ENCODE results near the gene DNAJC22.
"Not testable (repeated sequence)": the region's sequence is repeated elsewhere in the genome, so short reads cannot be mapped to it uniquely, and the experiment has no call there.

The DNAJC22 gene

DNA sequence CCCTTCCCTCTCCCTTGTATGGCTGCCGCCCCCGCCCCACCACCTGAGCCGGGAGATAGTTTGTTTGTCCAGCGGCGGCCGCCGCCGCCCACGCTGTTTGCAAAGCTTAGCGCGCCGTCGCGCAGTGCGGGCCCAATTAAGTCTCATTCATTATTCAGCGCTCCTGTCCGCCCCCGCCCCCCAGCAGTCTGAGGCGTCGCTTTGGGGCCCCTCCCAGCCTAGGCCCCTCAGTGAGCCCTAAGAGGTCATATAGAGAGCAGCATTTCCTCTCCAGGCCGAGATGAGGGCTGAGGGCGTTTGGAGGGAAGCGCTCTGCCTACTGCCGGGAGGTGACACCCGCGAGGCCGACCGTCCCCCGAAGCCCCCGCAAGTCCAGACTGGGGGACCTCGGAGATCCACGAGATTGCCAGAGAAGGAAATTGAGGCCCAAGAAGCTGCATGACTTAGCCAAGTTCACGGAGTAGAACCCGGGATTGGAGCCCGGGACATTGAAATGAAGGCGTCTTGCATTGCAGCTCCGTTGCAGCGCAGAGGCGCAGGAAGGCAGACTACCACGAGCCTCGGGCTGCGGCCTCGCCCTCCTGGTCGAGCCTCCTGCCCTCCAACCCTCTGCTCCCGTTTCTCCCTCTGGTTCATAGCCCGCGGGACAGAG lies at the start of gene DNAJC22:
Gene DNAJC22, plus strand, starts transcription at position 230 of the 652 bp plus-strand sequence. CDS start 1,985 bp downstream, outside the sequence.
- Mint-ChIP-seq H3K4me3 (peak within 1 kb of the TSS; percentile 56), H3K9me3 (no peaks in the 10 kb centered on the region), H3K27me3 (peaks cover 61% of the 10 kb centered on the region), H3K4me1 (peaks cover 41% of the 10 kb centered on the region), H3K27ac (no peak within 1 kb of the TSS), H3K36me3 (ENCODE audit: low read depth) (no peaks in the 10 kb centered on the region)
- ATAC-seq (peak; percentile 27), DNase-seq (no peak)

DNA sequence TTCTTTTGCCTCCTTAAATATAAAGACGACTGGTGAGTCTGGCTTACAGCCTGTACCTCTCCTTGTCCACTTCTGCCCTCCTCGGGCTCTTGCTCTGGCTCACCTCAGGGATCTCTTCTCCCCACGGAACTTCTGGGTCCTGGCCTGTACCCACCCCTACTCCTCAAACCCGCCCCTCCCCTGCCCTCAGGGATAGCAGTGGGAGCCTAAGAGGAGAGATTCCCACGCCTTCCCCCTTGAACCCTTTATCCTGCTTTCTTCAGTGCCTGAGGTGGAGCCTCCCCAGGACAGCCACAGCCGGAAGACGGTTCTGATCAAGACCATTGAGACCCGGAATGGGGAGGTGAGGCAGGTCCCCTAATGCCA lies 49.0 kb upstream of the DNAJC22 start:
- Mint-ChIP-seq H3K27me3 (peaks cover 58% of the 10 kb centered on the region), H3K36me3 (ENCODE audit: low read depth) (no peaks in the 10 kb centered on the region), H3K4me3 (no peak overlapping the region), H3K9me3 (no peaks in the 10 kb centered on the region), H3K27ac (no peak overlapping the region), H3K4me1 (peaks cover 19% of the 10 kb centered on the region)
- ATAC-seq (no peak), DNase-seq (no peak)

DNA sequence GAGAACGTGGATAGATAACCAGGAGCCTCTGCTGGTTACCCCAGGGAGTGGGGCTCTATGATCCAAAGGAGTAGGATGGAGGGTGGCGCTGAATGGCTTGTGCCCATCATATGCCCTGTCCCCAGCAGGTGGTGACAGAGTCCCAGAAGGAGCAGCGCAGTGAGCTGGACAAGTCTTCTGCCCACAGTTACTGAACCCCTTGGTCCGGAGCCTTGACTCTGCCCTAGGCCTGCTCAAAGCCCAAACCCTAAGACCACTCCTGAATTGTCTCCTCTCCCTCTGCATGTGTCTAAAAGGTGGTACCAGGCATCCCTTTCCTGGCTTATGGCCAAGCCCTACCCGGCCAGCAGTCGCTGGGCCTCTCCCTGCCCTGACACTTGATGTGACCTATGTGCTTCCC lies 48.5 kb upstream of the DNAJC22 start:
- Mint-ChIP-seq H3K4me3 (no peak overlapping the region), H3K27ac (no peak overlapping the region), H3K9me3 (no peaks in the 10 kb centered on the region), H3K36me3 (ENCODE audit: low read depth) (no peaks in the 10 kb centered on the region), H3K4me1 (peaks cover 19% of the 10 kb centered on the region), H3K27me3 (peaks cover 63% of the 10 kb centered on the region)
- DNase-seq (no peak), ATAC-seq (peak; percentile 40)

DNA sequence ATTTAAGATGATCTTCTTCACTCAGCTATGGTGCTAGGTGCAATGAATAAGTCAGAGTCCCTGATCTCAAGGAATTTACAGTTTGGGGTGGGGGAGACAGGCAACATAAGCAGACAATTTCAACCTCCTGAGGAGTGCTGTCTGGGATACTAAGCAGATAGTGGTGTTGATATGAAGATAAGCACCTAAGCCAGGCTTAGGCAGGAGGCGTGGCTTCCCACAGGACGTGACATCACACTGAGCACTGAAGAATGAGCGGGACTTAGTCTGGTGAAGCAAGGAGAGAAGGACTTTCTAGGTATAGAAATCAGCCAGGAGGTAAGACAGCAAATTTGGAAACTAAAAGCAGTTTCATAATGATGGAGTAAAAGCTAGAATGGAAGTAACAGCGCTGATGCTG lies 44.9 kb upstream of the DNAJC22 start:
- peaks cover 46% of the 10 kb centered on the region for H3K27me3 Mint-ChIP-seq
- H3K9me3 Mint-ChIP-seq, result no peaks in the 10 kb centered on the region
- ATAC-seq, result peak; percentile 50
- no peak overlapping the region for H3K27ac Mint-ChIP-seq
- no peaks in the 10 kb centered on the region for H3K36me3 Mint-ChIP-seq (ENCODE audit: low read depth)
- H3K4me1 Mint-ChIP-seq, result peaks cover 14% of the 10 kb centered on the region
- no peak for DNase-seq
- H3K4me3 Mint-ChIP-seq, result no peak overlapping the region

DNA sequence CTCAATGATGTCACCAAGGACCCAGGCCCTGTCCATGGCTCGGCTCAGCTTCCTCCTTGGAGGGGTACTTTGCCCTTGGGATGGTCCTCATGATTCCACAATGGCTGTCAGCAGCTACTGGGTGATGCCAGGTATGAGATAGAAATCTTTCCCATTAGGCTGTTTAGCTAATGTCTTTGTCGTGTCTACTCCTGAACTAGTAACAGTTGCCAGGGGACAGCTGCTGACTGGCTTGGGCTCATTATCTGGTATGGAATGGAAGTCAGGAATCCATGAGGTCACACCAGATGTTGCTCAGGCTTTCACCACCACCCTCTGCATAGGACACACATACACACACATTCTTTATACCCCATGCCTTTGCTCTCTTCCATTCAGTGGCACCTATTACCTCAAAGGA lies 42.5 kb upstream of the DNAJC22 start:
- ATAC-seq (no peak), DNase-seq (no peak)
- Mint-ChIP-seq H3K4me1 (peaks cover 3% of the 10 kb centered on the region), H3K4me3 (no peak overlapping the region), H3K36me3 (ENCODE audit: low read depth) (no peaks in the 10 kb centered on the region), H3K9me3 (no peaks in the 10 kb centered on the region), H3K27ac (no peak overlapping the region), H3K27me3 (peaks cover 41% of the 10 kb centered on the region)

DNA sequence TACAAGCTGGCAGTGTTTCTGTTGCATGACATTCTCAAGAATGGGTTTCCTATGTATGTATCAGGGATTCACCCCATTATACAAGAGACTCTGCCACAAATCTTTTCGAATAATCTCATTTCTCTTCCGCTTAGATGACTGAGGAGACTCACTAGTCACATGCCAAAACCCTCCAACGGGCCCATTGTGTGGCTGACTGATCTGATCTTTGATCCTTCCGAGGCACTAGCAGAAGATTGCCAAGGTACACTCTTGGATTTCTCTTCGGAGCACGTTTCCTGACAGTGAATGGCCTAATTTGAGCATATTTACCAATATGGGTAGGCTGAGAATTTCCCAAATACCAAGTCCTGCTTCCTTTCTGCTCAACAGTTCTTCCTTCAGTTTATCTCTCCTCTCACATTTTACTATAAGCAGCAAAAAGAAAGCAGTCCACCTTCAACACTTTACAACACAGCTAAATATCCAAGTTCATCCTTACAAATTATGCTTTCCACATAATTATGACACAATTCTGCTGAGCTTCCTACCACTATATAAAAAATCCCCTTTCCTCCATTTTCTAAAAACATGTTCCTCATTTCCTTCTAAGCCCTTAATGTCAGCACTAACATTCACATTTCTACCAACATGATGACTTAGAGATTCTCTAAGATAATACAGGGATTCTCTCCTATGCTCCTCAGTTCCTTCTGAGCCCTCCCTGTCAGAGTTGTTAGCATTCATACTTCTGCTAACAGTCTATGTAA lies 40.8 kb upstream of the DNAJC22 start:
- H3K9me3 Mint-ChIP-seq, result no peaks in the 10 kb centered on the region
- ATAC-seq (no peak), DNase-seq (no peak)
- no peak overlapping the region for H3K4me3 Mint-ChIP-seq
- H3K27ac Mint-ChIP-seq, result no peak overlapping the region
- H3K4me1 Mint-ChIP-seq, result peaks cover 3% of the 10 kb centered on the region
- no peaks in the 10 kb centered on the region for H3K36me3 Mint-ChIP-seq (ENCODE audit: low read depth)
- peaks cover 46% of the 10 kb centered on the region for H3K27me3 Mint-ChIP-seq

DNA sequence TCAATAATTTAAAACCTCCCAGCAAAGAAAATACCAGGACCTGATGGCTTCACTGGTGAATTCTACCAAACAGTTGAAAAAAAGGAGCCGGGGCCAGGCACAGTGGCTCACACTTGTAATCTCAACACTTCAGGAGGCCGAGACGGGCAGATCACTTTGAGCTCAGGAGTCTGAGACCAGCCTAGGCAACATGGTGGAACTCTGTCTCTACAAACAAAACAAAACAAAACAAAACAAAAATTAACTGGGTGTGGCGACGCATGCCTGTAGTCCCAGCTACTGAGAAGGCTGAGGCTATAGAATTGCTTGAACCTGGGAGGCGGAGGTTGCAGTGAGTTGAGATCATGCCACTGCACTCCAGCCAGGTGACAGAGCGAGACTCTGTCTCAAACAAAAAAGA lies 37.3 kb upstream of the DNAJC22 start:
- no peaks in the 10 kb centered on the region for H3K4me1 Mint-ChIP-seq
- H3K27me3 Mint-ChIP-seq, result peaks cover 36% of the 10 kb centered on the region
- no peak overlapping the region for H3K4me3 Mint-ChIP-seq
- ATAC-seq (no peak), DNase-seq (no peak)
- no peaks in the 10 kb centered on the region for H3K9me3 Mint-ChIP-seq
- H3K36me3 Mint-ChIP-seq (ENCODE audit: low read depth), result no peaks in the 10 kb centered on the region
- no peak overlapping the region for H3K27ac Mint-ChIP-seq

DNA sequence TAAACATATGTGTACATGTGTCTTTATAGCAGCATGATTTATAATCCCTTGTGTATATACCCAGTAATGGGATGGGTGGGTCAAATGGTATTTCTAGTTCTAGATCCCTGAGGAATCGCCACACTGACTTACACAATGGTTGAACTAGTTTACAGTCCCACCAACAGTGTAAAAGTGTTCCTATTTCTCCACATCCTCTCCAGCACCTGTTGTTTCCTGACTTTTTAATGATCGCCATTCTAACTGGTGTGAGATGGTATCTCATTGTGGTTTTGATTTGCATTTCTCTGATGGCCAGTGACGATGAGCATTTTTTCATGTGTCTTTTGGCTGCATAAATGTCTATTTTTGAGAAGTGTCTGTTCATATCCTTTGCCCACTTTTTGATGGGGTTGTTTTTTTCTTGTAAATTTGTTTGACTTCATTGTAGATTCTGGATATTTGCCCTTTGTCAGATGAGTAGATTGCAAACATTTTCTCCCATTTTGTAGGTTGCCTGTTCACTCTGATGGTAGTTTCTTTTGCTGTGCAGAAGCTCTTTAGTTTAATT lies 36.2 kb upstream of the DNAJC22 start:
- H3K27me3 Mint-ChIP-seq, result peaks cover 34% of the 10 kb centered on the region
- not testable (repeated sequence) for H3K9me3 Mint-ChIP-seq; H3K27ac Mint-ChIP-seq; H3K36me3 Mint-ChIP-seq (ENCODE audit: low read depth); ATAC-seq; DNase-seq; H3K4me3 Mint-ChIP-seq; H3K4me1 Mint-ChIP-seq

DNA sequence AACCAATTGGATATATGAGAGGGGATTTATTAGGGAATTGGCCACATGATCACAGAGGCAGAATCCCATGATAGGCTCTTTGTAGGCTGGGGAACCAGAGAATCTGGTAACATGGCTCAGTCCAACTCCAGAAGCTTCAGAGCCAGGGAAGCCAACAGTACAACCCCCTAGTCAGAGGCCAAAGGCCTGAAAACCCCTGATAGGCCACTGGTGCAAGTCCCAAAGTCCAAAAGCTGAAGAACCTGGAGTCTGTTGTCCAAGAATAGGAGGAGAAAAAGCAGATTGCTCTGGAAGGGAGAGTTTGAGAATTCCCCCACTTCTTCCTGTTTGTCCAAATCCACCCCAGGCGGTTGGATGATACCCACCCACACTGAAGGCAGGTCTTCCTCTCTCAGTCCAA lies 31.9 kb upstream of the DNAJC22 start:
- Mint-ChIP-seq H3K9me3 (no peaks in the 10 kb centered on the region), H3K4me3 (no peak overlapping the region)

DNA sequence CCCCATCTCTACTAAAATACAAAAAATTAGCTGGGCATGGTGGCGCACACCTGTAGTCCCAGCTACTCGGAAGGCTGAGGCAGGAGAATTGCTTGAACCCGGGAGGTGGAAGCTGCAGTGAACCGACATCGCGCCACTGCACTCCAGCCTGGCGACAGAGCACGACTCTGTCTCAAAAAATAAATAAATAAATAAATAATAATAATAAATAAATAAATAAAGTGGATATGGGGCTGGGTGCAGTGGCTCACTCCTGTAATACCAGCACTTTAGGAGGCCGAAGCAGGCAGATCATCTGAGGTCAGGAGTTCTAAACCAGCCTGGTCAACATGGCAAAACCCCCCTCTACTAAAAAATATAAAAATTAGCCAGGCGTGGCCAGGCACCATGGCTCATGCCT lies 29.6 kb upstream of the DNAJC22 start:
- H3K4me1 Mint-ChIP-seq; ATAC-seq; H3K27me3 Mint-ChIP-seq; DNase-seq; H3K36me3 Mint-ChIP-seq (ENCODE audit: low read depth); H3K9me3 Mint-ChIP-seq; H3K27ac Mint-ChIP-seq; H3K4me3 Mint-ChIP-seq: not testable (repeated sequence)

More for the DNA sequence above, 31.9 kb upstream of the DNAJC22 start:
- no peaks in the 10 kb centered on the region for H3K36me3 Mint-ChIP-seq (ENCODE audit: low read depth)
- ATAC-seq, result no peak
- H3K4me1 Mint-ChIP-seq, result no peaks in the 10 kb centered on the region
- no peak for DNase-seq
- peaks cover 11% of the 10 kb centered on the region for H3K27me3 Mint-ChIP-seq
- H3K27ac Mint-ChIP-seq, result no peak overlapping the region

DNA sequence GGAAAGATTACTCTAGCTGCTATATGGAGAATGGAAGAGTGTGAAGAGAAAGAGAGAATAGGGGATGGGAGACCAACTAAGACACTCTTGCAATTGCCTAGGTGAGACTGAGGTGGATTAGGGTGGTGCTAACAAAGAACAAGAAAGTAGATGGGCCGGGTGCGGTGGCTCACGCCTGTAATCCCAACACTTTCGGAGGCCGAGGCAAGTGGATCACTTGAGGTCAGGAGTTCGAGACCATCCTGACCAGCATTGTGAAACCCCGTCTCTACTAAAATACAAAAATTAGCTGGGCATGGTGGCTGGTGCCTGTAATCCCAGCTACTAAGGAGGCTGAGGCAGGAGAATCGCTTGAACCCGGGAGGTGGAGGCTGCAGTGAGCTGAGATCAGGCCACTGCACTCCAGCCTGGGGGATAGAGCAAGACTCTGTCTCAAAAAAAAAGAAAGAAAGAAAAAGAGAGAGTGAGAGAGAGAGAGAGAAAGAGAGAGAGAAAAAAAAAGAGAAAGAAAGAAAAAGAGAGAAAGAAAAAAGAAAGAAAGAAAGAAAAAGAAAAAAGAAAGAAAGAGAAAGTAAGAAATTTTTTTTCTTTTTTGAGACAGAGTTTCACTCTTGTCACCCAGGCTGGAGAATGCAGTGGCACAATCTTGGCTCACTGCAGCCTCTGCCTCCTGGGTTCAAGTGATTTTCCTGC lies 26.1 kb upstream of the DNAJC22 start:
- H3K4me1 Mint-ChIP-seq, result peaks cover 17% of the 10 kb centered on the region
- H3K27me3 Mint-ChIP-seq, result not testable (repeated sequence)

DNA sequence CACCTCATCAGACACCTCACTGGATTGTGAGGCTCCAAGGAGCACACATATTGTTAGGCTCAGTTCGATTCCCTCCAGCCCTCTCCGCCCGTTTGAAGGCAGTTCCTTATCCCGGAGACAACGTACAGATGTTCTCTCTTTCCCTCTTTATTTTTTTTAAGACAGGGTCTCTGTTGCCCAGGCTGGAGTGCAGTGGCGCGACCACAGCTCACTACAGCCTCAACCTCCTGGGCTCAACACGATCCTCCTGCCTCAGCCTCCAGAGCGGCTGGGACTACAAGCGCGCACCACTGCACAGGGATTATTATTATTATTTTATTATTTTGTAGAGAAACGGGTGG lies 24.4 kb upstream of the DNAJC22 start:
- DNase-seq (no peak), ATAC-seq (no peak)
- no peaks in the 10 kb centered on the region for H3K9me3 Mint-ChIP-seq
- peak overlapping the region; percentile 100 for H3K4me3 Mint-ChIP-seq
- H3K27me3 Mint-ChIP-seq, result no peaks in the 10 kb centered on the region
- H3K27ac Mint-ChIP-seq, result peak overlapping the region; percentile 96
- peaks cover 15% of the 10 kb centered on the region for H3K36me3 Mint-ChIP-seq (ENCODE audit: low read depth)
- peaks cover 17% of the 10 kb centered on the region for H3K4me1 Mint-ChIP-seq

More for the DNA sequence above, 26.1 kb upstream of the DNAJC22 start:
- DNase-seq, ATAC-seq, H3K27ac Mint-ChIP-seq, H3K9me3 Mint-ChIP-seq: not testable (repeated sequence)
- Mint-ChIP-seq H3K4me3 (peak overlapping the region; percentile 21), H3K36me3 (ENCODE audit: low read depth) (peaks cover 11% of the 10 kb centered on the region)

DNA sequence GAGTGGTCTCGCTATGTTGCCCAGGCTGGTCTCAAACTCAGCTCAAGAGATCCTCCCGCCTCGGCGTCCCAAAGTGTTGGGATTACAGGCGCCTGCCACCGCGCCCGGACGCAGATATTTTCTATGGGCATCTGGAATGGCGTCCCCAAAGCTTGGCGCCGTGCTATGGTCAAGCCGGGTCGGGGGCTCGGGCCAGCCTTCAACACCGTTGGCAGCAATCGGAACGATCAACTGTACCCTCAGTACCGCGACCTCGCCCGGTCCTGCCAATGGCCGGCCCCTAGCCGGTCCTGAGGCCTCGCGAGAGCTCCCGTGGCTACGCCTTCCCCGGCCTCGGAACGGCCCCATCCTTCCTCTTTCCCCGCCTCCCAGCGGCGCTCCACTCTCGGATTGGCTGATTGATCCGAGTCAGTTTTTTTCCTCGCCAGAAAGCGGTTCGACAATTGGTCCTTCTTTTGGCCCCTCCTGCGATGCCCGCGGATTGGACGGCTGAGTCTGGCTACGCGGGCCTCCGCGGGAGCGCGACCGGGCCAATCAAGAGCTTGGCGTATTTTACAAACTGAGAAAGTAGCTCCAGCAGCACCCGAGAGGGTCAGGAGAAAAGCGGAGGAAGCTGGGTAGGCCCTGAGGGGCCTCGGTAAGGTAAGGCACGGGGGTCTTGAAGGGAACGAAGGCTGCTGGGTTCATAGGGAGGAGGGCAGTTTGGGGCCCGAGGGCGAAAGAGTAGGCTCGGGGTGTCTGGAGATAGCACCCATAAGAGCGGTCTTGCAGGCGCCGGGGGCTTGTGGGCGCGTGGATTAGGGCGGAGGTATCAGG lies 23.8 kb upstream of the DNAJC22 start, which contains the start of gene TROAP:
Gene TROAP, plus strand, starts transcription at position 548 of the 816 bp plus-strand sequence. CDS start 354 bp downstream, outside the sequence.
- Mint-ChIP-seq H3K4me1 (peaks cover 17% of the 10 kb centered on the region), H3K36me3 (ENCODE audit: low read depth) (peaks cover 20% of the 10 kb centered on the region), H3K27ac (peak within 1 kb of the TSS; percentile 96), H3K27me3 (no peaks in the 10 kb centered on the region), H3K4me3 (peak within 1 kb of the TSS; percentile 100), H3K9me3 (no peaks in the 10 kb centered on the region)
- peak; percentile 95 for DNase-seq
- ATAC-seq, result peak; percentile 97

DNA sequence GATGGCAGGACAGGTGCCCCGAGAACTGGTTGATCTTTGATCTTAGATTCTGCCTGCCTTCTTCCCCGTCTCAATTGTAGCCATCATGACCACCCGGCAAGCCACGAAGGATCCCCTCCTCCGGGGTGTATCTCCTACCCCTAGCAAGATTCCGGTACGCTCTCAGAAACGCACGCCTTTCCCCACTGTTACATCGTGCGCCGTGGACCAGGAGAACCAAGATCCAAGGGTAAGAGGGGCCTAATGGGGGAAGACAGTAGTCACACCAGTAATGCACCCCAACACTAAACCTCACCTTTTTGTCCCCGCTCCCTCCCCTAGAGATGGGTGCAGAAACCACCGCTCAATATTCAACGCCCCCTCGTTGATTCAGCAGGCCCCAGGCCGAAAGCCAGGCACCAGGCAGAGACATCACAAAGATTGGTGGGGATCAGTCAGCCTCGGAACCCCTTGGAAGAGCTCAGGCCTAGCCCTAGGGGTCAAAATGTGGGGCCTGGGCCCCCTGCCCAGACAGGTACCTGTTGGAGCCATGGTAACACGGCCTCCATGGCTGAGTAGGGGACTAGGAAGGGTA lies 23.1 kb upstream of the DNAJC22 start:
- ATAC-seq (no peak), DNase-seq (no peak)
- no peaks in the 10 kb centered on the region for H3K27me3 Mint-ChIP-seq
- H3K36me3 Mint-ChIP-seq (ENCODE audit: low read depth), result peaks cover 21% of the 10 kb centered on the region
- H3K9me3 Mint-ChIP-seq, result no peaks in the 10 kb centered on the region
- peak overlapping the region; percentile 100 for H3K4me3 Mint-ChIP-seq
- peaks cover 17% of the 10 kb centered on the region for H3K4me1 Mint-ChIP-seq
- H3K27ac Mint-ChIP-seq, result peak overlapping the region; percentile 96

All from activated naive CD8-positive, alpha-beta T cell treated with anti-CD3 and anti-CD28 coated beads, Interleukin-2, amount 50 U/mL, for 24 hours (primary cell).